ENCODE results near the gene TACR2.

DNA sequence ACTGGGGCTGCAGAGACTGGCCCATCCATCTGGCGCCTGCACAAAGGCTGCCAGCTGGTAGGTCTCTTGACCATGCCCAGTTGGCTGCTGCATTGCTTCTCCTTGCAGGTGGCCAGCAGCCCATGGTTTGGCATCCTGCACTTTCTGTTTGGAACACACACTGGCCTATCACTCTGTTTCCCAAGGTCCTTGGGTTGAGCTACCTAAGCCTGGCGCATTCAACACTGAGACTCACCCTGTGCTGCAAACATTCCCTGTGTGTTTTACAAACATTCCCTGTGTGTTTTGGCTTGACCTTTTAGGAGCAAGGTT, 55.5 kb downstream of the TACR2 start:
- TF ChIP-seq, protein P1, sequence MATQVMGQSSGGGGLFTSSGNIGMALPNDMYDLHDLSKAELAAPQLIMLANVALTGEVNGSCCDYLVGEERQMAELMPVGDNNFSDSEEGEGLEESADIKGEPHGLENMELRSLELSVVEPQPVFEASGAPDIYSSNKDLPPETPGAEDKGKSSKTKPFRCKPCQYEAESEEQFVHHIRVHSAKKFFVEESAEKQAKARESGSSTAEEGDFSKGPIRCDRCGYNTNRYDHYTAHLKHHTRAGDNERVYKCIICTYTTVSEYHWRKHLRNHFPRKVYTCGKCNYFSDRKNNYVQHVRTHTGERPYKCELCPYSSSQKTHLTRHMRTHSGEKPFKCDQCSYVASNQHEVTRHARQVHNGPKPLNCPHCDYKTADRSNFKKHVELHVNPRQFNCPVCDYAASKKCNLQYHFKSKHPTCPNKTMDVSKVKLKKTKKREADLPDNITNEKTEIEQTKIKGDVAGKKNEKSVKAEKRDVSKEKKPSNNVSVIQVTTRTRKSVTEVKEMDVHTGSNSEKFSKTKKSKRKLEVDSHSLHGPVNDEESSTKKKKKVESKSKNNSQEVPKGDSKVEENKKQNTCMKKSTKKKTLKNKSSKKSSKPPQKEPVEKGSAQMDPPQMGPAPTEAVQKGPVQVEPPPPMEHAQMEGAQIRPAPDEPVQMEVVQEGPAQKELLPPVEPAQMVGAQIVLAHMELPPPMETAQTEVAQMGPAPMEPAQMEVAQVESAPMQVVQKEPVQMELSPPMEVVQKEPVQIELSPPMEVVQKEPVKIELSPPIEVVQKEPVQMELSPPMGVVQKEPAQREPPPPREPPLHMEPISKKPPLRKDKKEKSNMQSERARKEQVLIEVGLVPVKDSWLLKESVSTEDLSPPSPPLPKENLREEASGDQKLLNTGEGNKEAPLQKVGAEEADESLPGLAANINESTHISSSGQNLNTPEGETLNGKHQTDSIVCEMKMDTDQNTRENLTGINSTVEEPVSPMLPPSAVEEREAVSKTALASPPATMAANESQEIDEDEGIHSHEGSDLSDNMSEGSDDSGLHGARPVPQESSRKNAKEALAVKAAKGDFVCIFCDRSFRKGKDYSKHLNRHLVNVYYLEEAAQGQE (IDR thresholded peaks at IDR 0.05; ENCODE audit: insufficient read depth in 1 of 2, low read depth in 2 of 2, low read length in 2 of 2): no peak
- TF ChIP-seq POLR2AphosphoS5 (IDR thresholded peaks at IDR 0.05; ENCODE audit: low read depth, low read length) (no peak), SIN3A (IDR thresholded peaks at IDR 0.05; ENCODE audit: borderline replicate concordance, insufficient read depth, low read length) (no peak), TAF1 (IDR thresholded peaks at IDR 0.05; ENCODE audit: borderline replicate concordance, insufficient read depth, low read length) (no peak), FOXP2 (optimal IDR thresholded peaks at IDR 0.05; ENCODE audit: borderline replicate concordance, extremely low read depth, extremely low read length, insufficient read depth) (no peak)

Data from PFSK-1 (cell line).